D721Med (cell line): ENCODE measurements around the gene GH2.
"Not testable (repeated sequence)": the region's sequence is repeated elsewhere in the genome, so short reads cannot be mapped to it uniquely, and the experiment has no call there.

Experiments used
- DNase-seq: peaks from one replicate; pipeline ENCODE4 v3.0.0; 2011; ENCODE audit warnings: low spot score; ENCODE audit not compliant: insufficient read length
- FAIRE-seq: peaks from 2 replicates; lab custom pipeline; 2011; peaks lifted over from hg19 to GRCh38; lab: Jason Lieb, UNC
- TF ChIP-seq, protein P1 (sequence below): IDR thresholded peaks from 2 replicates; pipeline ENCODE4 v1.5.1; 2012; ENCODE audit warnings: mild to moderate bottlenecking, control low read depth; ENCODE audit not compliant: insufficient read depth; ENCODE audit errors: missing control alignments

GH2 gene

GRCh38 chr17:63880706-63881105, 1.0 kb downstream of the GH2 start:
- TF ChIP-seq, protein P1, sequence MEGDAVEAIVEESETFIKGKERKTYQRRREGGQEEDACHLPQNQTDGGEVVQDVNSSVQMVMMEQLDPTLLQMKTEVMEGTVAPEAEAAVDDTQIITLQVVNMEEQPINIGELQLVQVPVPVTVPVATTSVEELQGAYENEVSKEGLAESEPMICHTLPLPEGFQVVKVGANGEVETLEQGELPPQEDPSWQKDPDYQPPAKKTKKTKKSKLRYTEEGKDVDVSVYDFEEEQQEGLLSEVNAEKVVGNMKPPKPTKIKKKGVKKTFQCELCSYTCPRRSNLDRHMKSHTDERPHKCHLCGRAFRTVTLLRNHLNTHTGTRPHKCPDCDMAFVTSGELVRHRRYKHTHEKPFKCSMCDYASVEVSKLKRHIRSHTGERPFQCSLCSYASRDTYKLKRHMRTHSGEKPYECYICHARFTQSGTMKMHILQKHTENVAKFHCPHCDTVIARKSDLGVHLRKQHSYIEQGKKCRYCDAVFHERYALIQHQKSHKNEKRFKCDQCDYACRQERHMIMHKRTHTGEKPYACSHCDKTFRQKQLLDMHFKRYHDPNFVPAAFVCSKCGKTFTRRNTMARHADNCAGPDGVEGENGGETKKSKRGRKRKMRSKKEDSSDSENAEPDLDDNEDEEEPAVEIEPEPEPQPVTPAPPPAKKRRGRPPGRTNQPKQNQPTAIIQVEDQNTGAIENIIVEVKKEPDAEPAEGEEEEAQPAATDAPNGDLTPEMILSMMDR = no peak
- DNase-seq (no peak), FAIRE-seq (no peak)

DNA sequence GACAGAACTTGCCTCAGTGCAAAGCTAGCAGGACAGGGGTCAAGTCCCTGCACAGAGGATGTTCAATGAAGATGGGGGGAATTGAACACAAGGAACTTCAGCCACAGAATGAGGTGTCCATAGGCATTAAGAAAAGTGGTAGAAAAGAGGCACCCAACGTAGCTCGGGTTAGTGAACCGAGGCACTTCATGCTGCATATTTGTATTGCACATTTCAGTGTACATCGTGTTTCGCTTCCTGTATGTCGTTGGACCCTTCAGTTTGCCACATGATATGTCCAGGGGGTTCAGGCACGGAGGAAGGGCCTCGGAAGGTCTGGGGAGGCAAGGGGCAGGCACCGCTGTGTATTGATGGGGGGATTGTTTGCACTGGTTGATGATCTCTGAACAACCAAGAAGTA, 3.3 kb downstream of the GH2 start:
- not testable (repeated sequence) for DNase-seq, FAIRE-seq

DNA sequence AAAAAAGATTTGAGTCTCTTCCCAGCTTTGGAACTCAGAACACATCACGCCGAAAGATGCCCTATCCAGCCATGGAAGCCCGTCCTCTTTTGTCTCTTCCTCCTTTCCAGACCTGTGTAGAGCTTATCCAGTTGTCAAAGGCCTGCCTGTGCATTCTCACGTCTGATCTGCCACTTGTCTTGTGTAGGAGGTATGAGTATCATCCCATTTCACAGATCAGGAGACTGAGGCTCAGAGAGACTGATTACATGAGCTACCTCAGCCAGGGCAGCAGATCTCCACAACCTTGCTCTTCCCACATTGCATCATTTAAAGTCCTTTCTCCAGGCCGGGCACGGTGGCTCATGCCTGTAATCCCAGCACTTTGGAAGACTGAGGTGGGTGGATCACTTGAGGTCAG, 7.1 kb downstream of the GH2 start:
- not testable (repeated sequence) for DNase-seq, FAIRE-seq

- FAIRE-seq, DNase-seq: not testable (repeated sequence)
These were observed 7.6 kb downstream of the GH2 start for GRCh38 chr17:63874061-63874626.

DNA sequence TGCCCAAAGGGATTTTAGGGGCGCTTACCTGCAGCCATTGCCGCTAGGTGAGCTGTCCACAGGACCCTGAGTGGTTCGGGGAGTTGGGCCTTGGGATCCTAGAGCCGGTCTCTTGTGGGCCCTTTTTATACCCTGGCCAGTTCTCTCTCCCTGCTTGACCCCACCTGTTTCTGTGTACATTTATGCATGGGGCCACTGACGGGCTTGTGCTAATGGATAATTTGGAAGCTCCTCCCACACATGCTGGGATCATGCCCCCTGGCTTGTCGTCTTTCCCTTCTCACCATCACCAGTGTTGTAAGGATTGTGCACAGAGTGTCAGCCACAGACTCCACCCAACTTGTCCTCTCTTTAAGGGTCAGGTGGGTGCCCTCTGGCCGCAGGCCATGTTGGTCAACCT, 8.2 kb downstream of the GH2 start, which contains the start of gene CSH2:
Gene CSH2 (minus strand): TSS at position 101 of the 400 bp plus-strand sequence. CDS start 63 bp downstream, at position 38.
- not testable (repeated sequence) for FAIRE-seq

GRCh38 chr17:63871646-63872365, 9.9 kb downstream of the GH2 start:
- DNase-seq, FAIRE-seq: not testable (repeated sequence)

More for the DNA sequence above, 8.2 kb downstream of the GH2 start, which contains the start of gene CSH2:
- DNase-seq = not testable (repeated sequence)

DNA sequence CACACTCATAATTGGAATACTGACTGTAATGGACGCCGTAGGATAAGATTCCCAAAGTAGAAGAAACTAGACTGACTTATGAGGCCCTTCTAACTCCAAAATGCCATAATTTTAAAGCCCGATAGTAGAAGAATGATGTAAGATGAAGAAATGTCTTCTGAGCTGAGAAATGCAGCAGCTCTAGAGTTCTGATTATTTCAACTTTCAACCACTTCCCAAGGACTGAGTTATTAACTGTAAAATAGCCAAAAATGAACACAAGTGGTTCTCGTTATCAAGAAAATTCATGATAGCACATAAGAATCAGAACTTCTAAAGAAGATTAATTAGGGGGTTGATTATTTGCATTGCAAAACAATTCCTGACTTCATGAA, 11.5 kb downstream of the GH2 start:
- not testable (repeated sequence) for DNase-seq, FAIRE-seq

- FAIRE-seq, DNase-seq: not testable (repeated sequence)
These were observed 12.1 kb downstream of the GH2 start for GRCh38 chr17:63869491-63870291.

DNA sequence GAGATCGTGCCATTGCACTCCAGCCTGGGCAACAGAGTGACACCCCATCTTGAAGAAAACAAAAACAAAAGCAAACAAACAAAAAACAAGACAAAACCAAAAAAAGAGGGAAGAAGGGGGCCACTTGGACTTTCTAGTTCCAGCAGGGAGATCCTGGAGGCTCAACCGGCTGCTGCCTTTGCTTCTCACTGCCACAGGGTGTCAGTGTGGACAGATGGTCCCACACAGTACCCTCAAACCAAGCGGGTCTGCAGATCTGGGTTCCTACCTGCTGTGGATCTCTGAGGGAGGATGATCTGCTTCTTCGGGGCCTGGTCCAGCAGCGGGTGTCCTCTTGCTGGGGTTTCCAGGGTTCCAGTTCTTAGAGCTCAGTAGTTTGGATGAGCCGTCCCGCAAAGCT, 15.1 kb downstream of the GH2 start:
- not testable (repeated sequence) for FAIRE-seq, DNase-seq
- TF ChIP-seq, protein P1 = peak; percentile 19

- no peak for DNase-seq
- FAIRE-seq = no peak
- TF ChIP-seq, protein P1 = no peak
These were observed 22.5 kb downstream of the GH2 start for GRCh38 chr17:63859257-63859656.

GRCh38 chr17:63856425-63856824, 25.3 kb downstream of the GH2 start:
- not testable (repeated sequence) for FAIRE-seq, DNase-seq
